Mucosa of descending colon (tissue), 3 donors: Measurements from ENCODE around the gene DIDO1. TPM values are rescaled to one million over a fixed set of nuclear protein-coding genes. Genes with fewer than 3 reads are reported as not detected.

Experiments used
- ATAC-seq: fragments of 200-7000 bp; cut with Tn5 transposase; one replicate; pipeline ENCODE4 v1.9.1; 2020; ENCODE audit warnings: mild to moderate bottlenecking, moderate library complexity
- DNase-seq, 3 donors: peaks; one replicate each; pipeline ENCODE4 v3.0.0-alpha.2; 2020
- H3K36me3 ChIP-seq: fragments of 200-600 bp; one replicate; pipeline ENCODE4 v1.8.0; 2021; ENCODE audit warnings: low read depth, mild to moderate bottlenecking
- H3K4me1 ChIP-seq: fragments of 200-600 bp; one replicate; pipeline ENCODE4 v1.8.0; 2021; ENCODE audit warnings: low read depth, mild to moderate bottlenecking
- H3K4me3 ChIP-seq: fragments of 200-600 bp; one replicate; pipeline ENCODE4 v1.8.0; 2021; ENCODE audit warnings: mild to moderate bottlenecking
- H3K9me3 ChIP-seq: fragments of 200-600 bp; one replicate; pipeline ENCODE4 v1.8.0; 2021; ENCODE audit warnings: mild to moderate bottlenecking
- CTCF ChIP-seq: fragments of 200-600 bp; IDR thresholded peaks from one replicate; pipeline ENCODE4 v1.8.0; 2022; ENCODE audit warnings: antibody characterized with exemption, mild to moderate bottlenecking
- intact Hi-C, 2 donors: fragments of 100-400 bp; cut with DNase I in 1 of 2; cut with micrococcal nuclease in 1 of 2; formaldehyde crosslinking; loops; one replicate each; pipeline versions ENCODE4 v1.11.0 to v1.11.1; 2022; cut with DNase I, micrococcal nuclease
- total RNA-seq, 3 donors: library from RNA; stranded (reverse); fragmentation: NEBNext Ultra II Directional in 2 of 3; extraction: Animal tissue kit (Norgen Biotek cat#: 25700) in 2 of 3; gene quantifications; one replicate each; pipeline versions ENCODE4 v1.2.1 to v1.2.4, GENCODE V29; 2021 to 2023
- donor health status: DM: no; HTN: no; CAD: no; lungs with moderate emphysema.
- donor health status: DM: no; HTN: no; CAD: no.
- donor health status: DM: no; HTN: yes; CAD: no.

Gene DIDO1
- total RNA-seq, 3 donors from 2014 or later = 53.4 to 72.5 (median 67.4) TPM

GRCh38 chr20:62880935-62881661, 45.2 kb downstream of the DIDO1 start:
- ATAC-seq (no peak), DNase-seq (no peak)
- intact Hi-C loops = no loop called here
- Histone ChIP-seq H3K9me3 (no peaks in the 10 kb centered on the region), H3K4me1 (no peaks in the 10 kb centered on the region), H3K36me3 (peaks cover 6% of the 10 kb centered on the region), H3K4me3 (no peak overlapping the region)
- no peak for TF ChIP-seq CTCF

- Histone ChIP-seq H3K9me3 (no peaks in the 10 kb centered on the region), H3K36me3 (peaks cover 6% of the 10 kb centered on the region), H3K4me1 (no peaks in the 10 kb centered on the region), H3K4me3 (no peak overlapping the region)
- intact Hi-C loops = no loop called here
- TF ChIP-seq CTCF = no peak
- ATAC-seq = no peak
- DNase-seq = no peak
These were observed 46.0 kb downstream of the DIDO1 start for GRCh38 chr20:62880147-62880934.

DNA sequence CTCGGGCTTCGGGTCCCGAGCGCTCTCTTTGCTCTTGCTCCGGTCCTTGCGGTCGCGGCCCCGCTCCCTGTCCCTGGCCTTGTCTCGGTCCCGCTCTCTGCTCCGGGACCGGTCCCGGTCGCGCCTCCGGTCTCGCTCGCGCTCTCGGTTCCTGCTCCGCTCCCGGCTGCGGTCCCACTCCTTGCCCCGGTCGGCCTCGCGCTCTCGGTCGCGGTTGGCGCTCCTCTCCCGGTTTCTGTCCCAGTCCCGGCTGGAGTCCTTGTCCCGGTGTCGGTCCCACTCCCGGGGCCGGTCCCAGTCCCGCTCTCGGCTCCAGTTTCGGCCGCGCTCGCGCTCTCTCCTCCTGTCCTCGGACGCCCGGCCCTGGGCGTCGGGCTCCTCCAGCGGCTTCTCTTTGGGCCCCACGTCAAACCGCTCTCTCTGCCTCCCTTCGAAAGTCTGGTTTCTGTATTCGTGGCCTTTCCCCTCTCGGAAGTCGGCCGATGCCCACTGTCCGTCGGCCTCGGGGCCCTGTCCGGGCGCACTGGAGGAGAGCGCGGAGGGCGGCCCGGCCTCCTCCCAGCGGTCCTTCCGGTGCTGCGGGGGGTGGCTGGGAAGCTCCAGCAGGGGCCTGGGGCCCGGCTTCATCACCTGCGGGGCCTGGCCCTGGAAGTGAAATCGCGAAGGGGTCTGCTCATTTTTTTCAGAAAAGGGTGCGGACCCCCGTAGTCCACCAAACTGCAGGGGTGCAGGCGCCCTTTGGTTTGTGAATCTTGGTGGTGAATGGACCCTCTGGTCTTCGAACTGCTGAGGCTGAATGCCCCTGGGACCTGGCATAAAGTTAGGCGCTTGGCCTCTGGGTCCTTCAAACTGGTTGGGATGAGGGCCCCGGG, 46.8 kb downstream of the DIDO1 start:
- Histone ChIP-seq H3K36me3 (peaks cover 6% of the 10 kb centered on the region), H3K9me3 (no peaks in the 10 kb centered on the region), H3K4me3 (no peak overlapping the region), H3K4me1 (no peaks in the 10 kb centered on the region)
- no peak for TF ChIP-seq CTCF
- intact Hi-C loops = loop anchor here in 1 of 2 donors (10.0 kb wide), 1 partner anchor 125 kb away; the partner anchor contains the start of gene BHLHE23
- no peak for DNase-seq
- no peak for ATAC-seq

DNA sequence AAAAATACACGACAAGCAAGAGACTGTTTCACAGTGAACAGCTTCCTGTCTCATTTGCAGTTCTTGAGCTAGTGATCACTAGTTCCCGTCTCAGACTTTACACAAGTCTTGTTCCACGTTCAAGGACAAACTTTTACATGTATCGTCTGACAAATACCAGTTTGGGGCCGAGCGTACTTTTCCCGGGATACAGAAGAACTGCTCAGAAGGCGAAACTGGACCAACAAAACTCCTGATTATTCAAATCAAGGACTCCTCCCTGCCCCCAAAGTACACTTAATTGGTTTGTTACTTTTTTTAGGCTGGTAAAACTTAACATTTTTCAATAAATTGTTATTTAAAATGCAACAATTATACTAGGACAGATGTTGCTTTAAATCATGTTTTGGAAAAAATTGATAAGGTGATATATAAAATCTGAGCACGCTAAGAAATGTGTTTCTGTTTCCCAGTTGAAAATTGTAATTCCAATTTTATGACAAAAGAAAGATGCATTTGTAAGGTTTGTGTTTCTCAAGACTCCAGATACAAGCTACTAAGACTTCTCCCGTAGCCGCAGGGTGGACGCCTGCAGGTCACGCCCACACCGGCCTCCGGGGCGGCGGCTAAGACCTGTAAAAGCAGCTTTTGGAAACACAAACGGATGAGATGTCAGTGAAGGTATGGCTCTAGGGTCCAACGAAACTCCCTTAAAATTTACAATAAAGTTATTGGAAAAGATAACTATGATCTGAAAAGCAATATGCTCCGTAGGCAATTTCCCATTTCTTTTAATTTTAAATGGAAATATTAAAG, 47.9 kb downstream of the DIDO1 start:
- intact Hi-C loops = loop anchor here in 1 of 2 donors (10.0 kb wide), 1 partner anchor 126 kb away; the partner anchor contains the start of gene BHLHE23
- no peak overlapping the region for H3K4me3 ChIP-seq
- peaks cover 6% of the 10 kb centered on the region for H3K36me3 ChIP-seq
- ATAC-seq (no peak), DNase-seq (no peak)
- TF ChIP-seq CTCF = no peak
- H3K9me3 ChIP-seq = no peaks in the 10 kb centered on the region
- no peaks in the 10 kb centered on the region for H3K4me1 ChIP-seq
